GM12878 (cell line): Measurements from ENCODE around the gene IKBIP. TPM values are rescaled to one million over a fixed set of nuclear protein-coding genes. Genes with fewer than 3 reads are reported as not detected.

Experiments
- ATAC-seq: fragments of 200-7000 bp; cut with Tn5 transposase; 3 replicates; pipeline ENCODE4 v1.9.1; 2020; ENCODE audit warnings: mild to moderate bottlenecking, moderate library complexity
- BruUV-seq: library from RNA; stranded (reverse); fragments of 400-500 nt; replicated peaks from 2 replicates; lab custom pipeline; 2021; lab: Mats Ljungman, UMichigan
- CTCF ChIA-PET: fragments of 300-600 bp; sonication (Branson Sonifier 250); formaldehyde crosslinking; extraction: SDS; loops from one replicate; lab custom pipeline; 2021; ENCODE audit warnings: inconsistent platforms; lab: Yijun Ruan, JAX
- POLR2A ChIA-PET: fragments of 350-600 bp; formaldehyde crosslinking; extraction: SDS; loops from one replicate; lab custom pipeline; 2021; ENCODE audit warnings: inconsistent platforms; lab: Charles Lee
- RAD21 ChIA-PET: fragments of 300-600 bp; sonication (Branson Sonifier 250); formaldehyde crosslinking; loops from one replicate; lab custom pipeline; 2023; ENCODE audit warnings: antibody characterized with exemption; ENCODE audit not compliant: unreplicated experiment; lab: Charles Lee
- SMC1A ChIA-PET: fragments of 300-600 bp; sonication (Branson Sonifier 250); formaldehyde crosslinking; loops from one replicate; lab custom pipeline; 2023; ENCODE audit not compliant: unreplicated experiment, uncharacterized antibody; lab: Charles Lee
- DNase-seq: peaks from one replicate; pipeline ENCODE4 v3.0.0-alpha.2; 2011; ENCODE audit warnings: low read depth, low spot score
- FAIRE-seq: peaks from 3 replicates; lab custom pipeline; 2011; peaks lifted over from hg19 to GRCh38; lab: Jason Lieb, UNC
- H2AFZ ChIP-seq: 2 replicates; pipeline ENCODE4 v1.6.0; 2011; ENCODE audit warnings: low read depth, low read length, control low read depth; ENCODE audit not compliant: control insufficient read depth
- H3K27ac ChIP-seq: 2 replicates; pipeline ENCODE4 v1.5.1; 2011; ENCODE audit warnings: control low read depth; ENCODE audit not compliant: control insufficient read depth, insufficient read depth
- H3K27me3 ChIP-seq, 2 experiments: replicated peaks in 1 of 2; 2 replicates each; pipeline versions ENCODE4 v1.6.0 to v1.6.1; 2011; ENCODE audit warnings: low read length in 1 of 2; ENCODE audit not compliant: control insufficient read depth in 2 of 2, insufficient read depth in 2 of 2
- H3K36me3 ChIP-seq, 2 experiments: 2 replicates each; pipeline ENCODE4 v1.5.1; 2011; ENCODE audit warnings: low read length in 1 of 2; ENCODE audit not compliant: control insufficient read depth in 2 of 2, insufficient read depth in 2 of 2
- H3K4me1 ChIP-seq: 2 replicates; pipeline ENCODE4 v1.6.1; 2011; ENCODE audit warnings: mild to moderate bottlenecking, low read length, moderate library complexity, mixed read lengths; ENCODE audit not compliant: control insufficient read depth, insufficient read depth
- H3K4me2 ChIP-seq: 2 replicates; pipeline ENCODE4 v1.6.0; 2011; ENCODE audit warnings: control low read depth; ENCODE audit not compliant: control insufficient read depth, insufficient read depth
- H3K4me3 ChIP-seq: fragments of 200-600 bp; sonication (generic); 2 replicates; pipeline ENCODE4 v1.5.1; 2016
- H3K79me2 ChIP-seq: 2 replicates; pipeline ENCODE4 v1.6.0; 2011; ENCODE audit warnings: low read length; ENCODE audit not compliant: control insufficient read depth, insufficient read depth
- H3K9ac ChIP-seq: 2 replicates; pipeline ENCODE4 v1.8.0; 2011; ENCODE audit warnings: low read length, control low read depth, mixed read lengths; ENCODE audit not compliant: control insufficient read depth, insufficient read depth
- H3K9me3 ChIP-seq: replicated peaks from 3 replicates; pipeline ENCODE4 v1.5.1; 2011; ENCODE audit warnings: mild to moderate bottlenecking, low read length; ENCODE audit not compliant: control insufficient read depth, insufficient read depth
- H4K20me1 ChIP-seq: 2 replicates; pipeline ENCODE4 v1.6.0; 2011; ENCODE audit not compliant: control insufficient read depth, insufficient read depth
- ATF3 ChIP-seq: IDR thresholded peaks from 2 replicates; pipeline ENCODE4 v1.6.1; 2011; ENCODE audit warnings: low read depth, mild to moderate bottlenecking, low read length, moderate library complexity, borderline replicate concordance; ENCODE audit errors: extremely low read depth
- BMI1 ChIP-seq: fragments of 450-650 bp; IDR thresholded peaks from 2 replicates; pipeline ENCODE4 v1.6.1; 2016; ENCODE audit warnings: mild to moderate bottlenecking, moderate library complexity, borderline replicate concordance
- CBX3 ChIP-seq: fragments of 200-600 bp; sonication (generic); IDR thresholded peaks from 2 replicates; pipeline ENCODE4 v1.6.1; 2016; ENCODE audit warnings: low read depth, borderline replicate concordance
- CEBPZ ChIP-seq: fragments of 150-350 bp; IDR thresholded peaks from 2 replicates; pipeline ENCODE4 v1.6.1; 2016; ENCODE audit warnings: low read depth, low read length
- CREB1 ChIP-seq: IDR thresholded peaks from 2 replicates; pipeline ENCODE4 v1.6.1; 2012; ENCODE audit warnings: low read depth, mild to moderate bottlenecking, inconsistent platforms
- JUND ChIP-seq: IDR thresholded peaks from 2 replicates; pipeline ENCODE4 v1.6.1; 2012; ENCODE audit warnings: low read depth, mild to moderate bottlenecking, low read length, improper control_type of control experiment, moderate library complexity
- MTA3 ChIP-seq: IDR thresholded peaks from 2 replicates; pipeline ENCODE4 v1.6.1; 2012; ENCODE audit warnings: low read length, inconsistent platforms, borderline replicate concordance
- MYB ChIP-seq: fragments of 150-350 bp; IDR thresholded peaks from 2 replicates; pipeline ENCODE4 v1.6.1; 2014; ENCODE audit warnings: mild to moderate bottlenecking, low read depth, low read length, borderline replicate concordance
- NFIC ChIP-seq: IDR thresholded peaks from 2 replicates; pipeline ENCODE4 v1.6.1; 2012; ENCODE audit warnings: low read depth, mild to moderate bottlenecking, inconsistent platforms, low read length, moderate library complexity
- NFYB ChIP-seq: IDR thresholded peaks from 2 replicates; pipeline ENCODE4 v1.6.1; 2011; ENCODE audit warnings: low read depth, mild to moderate bottlenecking, low read length, improper control_type of control experiment, moderate library complexity; ENCODE audit not compliant: insufficient read depth
- NR2C1 ChIP-seq: fragments of 450-650 bp; IDR thresholded peaks from 2 replicates; pipeline ENCODE4 v1.6.1; 2017; ENCODE audit warnings: antibody characterized with exemption, mild to moderate bottlenecking, moderate library complexity
- PAX5 ChIP-seq: IDR thresholded peaks from 2 replicates; pipeline ENCODE4 v1.6.1; 2011; ENCODE audit warnings: low read depth, low read length, borderline replicate concordance
- PAX8 ChIP-seq: fragments of 450-650 bp; IDR thresholded peaks from 2 replicates; pipeline ENCODE4 v1.6.1; 2017; ENCODE audit warnings: mild to moderate bottlenecking, moderate library complexity
- PKNOX1 ChIP-seq: fragments of 450-650 bp; IDR thresholded peaks from 2 replicates; pipeline ENCODE4 v1.6.1; 2016; ENCODE audit warnings: mild to moderate bottlenecking
- POU2F2 ChIP-seq: IDR thresholded peaks from 3 replicates; pipeline ENCODE4 v1.6.1; 2011; ENCODE audit warnings: low read depth, mild to moderate bottlenecking, low read length, borderline replicate concordance
- ZNF274 ChIP-seq: IDR thresholded peaks from one replicate; pipeline ENCODE4 v1.8.0; 2011; ENCODE audit not compliant: insufficient read length, insufficient read depth
- WGBS: methylation state at CpG from one replicate; pipeline ENCODE4 v1.1.6; 2016; ENCODE audit warnings: low lambda C conversion rate; ENCODE audit not compliant: insufficient replicate concordance, insufficient coverage; ENCODE audit errors: missing lambda C conversion rate; 5-methylcytosine and 5-hydroxymethylcytosine counted together
- in situ Hi-C: fragments of 300-500 bp; cut with MboI; formaldehyde crosslinking; loops from 9 replicates; pipeline ENCODE4 v1.14.3; 2018; ENCODE audit warnings: mixed read lengths
- intact Hi-C: fragments of 100-400 bp; cut with micrococcal nuclease; formaldehyde crosslinking; loops from one replicate; pipeline ENCODE4 v1.14.2; 2022; ENCODE audit not compliant: unreplicated experiment
- polyA plus RNA-seq, 11 experiments: library from polyadenylated mRNA; depleted of rRNA in 4 of 11; unstranded in 6 of 11; stranded (reverse) in 5 of 11; fragments of >200 nt; fragmentation: Nextera tagmentation in 4 of 11; fragmentation: Illumina TruSeq in 1 of 11; extraction: Ambion mirVana in 4 of 11; extraction: Trizol in 1 of 11; gene quantifications; 1 replicate in 1 of 11; 2 replicates in 10 of 11; pipeline versions ENCODE4 v1.2.1 to v1.2.3, GENCODE V29; 2011 to 2016; ENCODE audit warnings: inconsistent platforms in 2 of 11, missing spikeins in 2 of 11, low read depth in 1 of 11
- total RNA-seq, 4 experiments: library from RNA; depleted of rRNA in 3 of 4; stranded (reverse); fragments of >200 nt in 3 of 4; fragmentation: Illumina TruSeq in 1 of 4; extraction: Trizol in 1 of 4; gene quantifications; 2 replicates each; pipeline versions ENCODE4 v1.2.1 to v1.2.3, GENCODE V29; 2013 to 2021

IKBIP gene
- total and polyA plus RNA-seq, 10 of the 15 experiments (the other 5 are each of a cell fraction or from before 2014, with no cell fraction given): 5.4 to 34.5 (median 18.4) TPM

- no peak for TF ChIP-seq CEBPZ
- TF ChIP-seq CREB1: no peak
- TF ChIP-seq MTA3: no peak
- TF ChIP-seq PAX8: no peak
- no peak for TF ChIP-seq NFIC
- TF ChIP-seq CBX3: no peak
- TF ChIP-seq NFYB: no peak
These were observed 7.5 kb downstream of the IKBIP start (continued) for GRCh38 chr12:98637068-98637467.

GRCh38 chr12:98635657-98636323 is 8.8 kb downstream of the IKBIP start:
- no peak overlapping the region for H2AFZ ChIP-seq
- no peaks in the 10 kb centered on the region for H3K27me3 ChIP-seq
- peak overlapping the region; percentile 16; the same call in 1 of the 2 replicates for H3K4me3 ChIP-seq
- ChIA-PET POLR2A (interaction anchor here (0.5 to 8.6 kb wide), 8 partner anchors 8 to 118 kb away, joined by 4 to 49 read pairs (median 4); partner anchors contain the start of genes IKBIP and SLC25A3), RAD21 (interaction anchor here (0.9 to 2.0 kb wide), 6 partner anchors 8 to 69 kb away, joined by 3 to 6 read pairs (median 4); partner anchors contain the start of gene IKBIP), SMC1A (interaction anchor here (0.9 to 6.4 kb wide), 12 partner anchors 8 to 117 kb away, joined by 3 to 54 read pairs (median 4); partner anchors contain the start of gene SLC25A3), CTCF (interaction anchor here (0.6 to 3.5 kb wide), 9 partner anchors 8 to 481 kb away, joined by 3 to 17 read pairs (median 3); no protein-coding TSS in a partner anchor)
- peaks cover 4 to 9% of the 10 kb centered on the region in 2 experiments; a peak in 3 of 4 replicates for H3K36me3 ChIP-seq
- 30% methylated on average over 4 of the region's 4 CpGs for WGBS
- peak overlapping the region; percentile 75 for H3K4me2 ChIP-seq
- in situ Hi-C loops: no loop called here
- H3K4me1 ChIP-seq: peaks cover 20% of the 10 kb centered on the region
- H4K20me1 ChIP-seq: peaks cover 3% of the 10 kb centered on the region; the same call in 1 of the 2 replicates
- peak; percentile 81 for FAIRE-seq
- H3K27ac ChIP-seq: peak overlapping the region; percentile 37; the same call in 1 of the 2 replicates
- BruUV-seq: no TSS peak
- H3K9me3 ChIP-seq: no peaks in the 10 kb centered on the region; the same call in 2 of the 3 replicates
- intact Hi-C loops: no loop called here
- DNase-seq: peak; percentile 44
- peaks cover 46% of the 10 kb centered on the region for H3K79me2 ChIP-seq
- peak; percentile 92 for ATAC-seq
- peak overlapping the region; percentile 40 for H3K9ac ChIP-seq
- no peak for TF ChIP-seq ZNF274
- TF ChIP-seq NR2C1: no peak
- TF ChIP-seq PAX8: peak; percentile 91
- peak; percentile 26; the same call in 1 of the 2 replicates for TF ChIP-seq JUND
- no peak for TF ChIP-seq BMI1
- peak; percentile 55; the same call in 1 of the 2 replicates for TF ChIP-seq PKNOX1
- TF ChIP-seq PAX5: peak; percentile 82; the same call in 1 of the 2 replicates
- TF ChIP-seq ATF3: no peak
- TF ChIP-seq MYB: no peak
- no peak for TF ChIP-seq NFYB
- peak; percentile 89; the same call in 2 of the 3 replicates for TF ChIP-seq POU2F2
